HEK293 (cell line): ENCODE results near the gene SYNDIG1.

Experiments
- CTCF ChIP-seq: fragments of 450-650 bp; formaldehyde crosslinking; IDR thresholded peaks from 2 replicates; pipeline ENCODE4 v1.5.1; 2016; ENCODE audit warnings: missing biosample characterization, missing genetic modification characterization
- KLF16 ChIP-seq: fragments of 450-650 bp; formaldehyde crosslinking; IDR thresholded peaks from 2 replicates; pipeline ENCODE4 v1.5.1; 2017; ENCODE audit warnings: missing biosample characterization, missing genetic modification characterization
- TCF7L2 ChIP-seq: IDR thresholded peaks from 2 replicates; pipeline ENCODE4 v1.6.1; 2011; ENCODE audit warnings: low read depth, mild to moderate bottlenecking, inconsistent platforms, low read length, moderate library complexity, borderline replicate concordance
- ZBTB49 ChIP-seq: fragments of 450-650 bp; formaldehyde crosslinking; IDR thresholded peaks from 2 replicates; pipeline ENCODE4 v1.5.1; 2016; ENCODE audit warnings: missing biosample characterization, missing genetic modification characterization, low read depth
- ZNF10 ChIP-seq: fragments of 450-650 bp; formaldehyde crosslinking; IDR thresholded peaks from 2 replicates; pipeline ENCODE4 v1.5.1; 2017; ENCODE audit warnings: missing biosample characterization, missing genetic modification characterization
- ZNF2 ChIP-seq: fragments of 450-650 bp; formaldehyde crosslinking; IDR thresholded peaks from 2 replicates; pipeline ENCODE4 v1.5.1; 2016; ENCODE audit warnings: missing biosample characterization, missing genetic modification characterization
- ZNF211 ChIP-seq: fragments of 450-650 bp; formaldehyde crosslinking; IDR thresholded peaks from 2 replicates; pipeline ENCODE4 v1.5.1; 2016; ENCODE audit warnings: low read depth, missing biosample characterization, missing genetic modification characterization
- ZNF24 ChIP-seq: fragments of 450-650 bp; formaldehyde crosslinking; IDR thresholded peaks from 2 replicates; pipeline ENCODE4 v1.5.1; 2016; ENCODE audit warnings: missing biosample characterization, missing genetic modification characterization
- ZNF292 ChIP-seq: fragments of 450-650 bp; formaldehyde crosslinking; IDR thresholded peaks from 2 replicates; pipeline ENCODE4 v1.5.1; 2016; ENCODE audit warnings: low read depth, missing biosample characterization, missing genetic modification characterization, borderline replicate concordance
- ZNF391 ChIP-seq: fragments of 450-650 bp; formaldehyde crosslinking; IDR thresholded peaks from 2 replicates; pipeline ENCODE4 v1.5.1; 2016; ENCODE audit warnings: low read depth, missing biosample characterization, missing genetic modification characterization, borderline replicate concordance
- ZNF561 ChIP-seq: fragments of 450-650 bp; IDR thresholded peaks from 2 replicates; pipeline ENCODE4 v1.5.1; 2018; ENCODE audit warnings: missing biosample characterization, missing genetic modification characterization, borderline replicate concordance
- ZNF792 ChIP-seq: fragments of 450-650 bp; formaldehyde crosslinking; IDR thresholded peaks from 2 replicates; pipeline ENCODE4 v1.5.1; 2016; ENCODE audit warnings: missing biosample characterization, missing genetic modification characterization
- TF ChIP-seq, protein P1 (sequence below): fragments of 450-650 bp; IDR thresholded peaks from 2 replicates; pipeline ENCODE4 v1.5.1; 2018; ENCODE audit warnings: missing biosample characterization, mild to moderate bottlenecking, missing genetic modification characterization

GRCh38 chr20:24587384-24588046 lies 118.1 kb downstream of the SYNDIG1 start:
- TF ChIP-seq CTCF (tag by site-specific recombination) (no peak), ZNF2 (no peak), ZNF211 (tag by site-specific recombination) (no peak), ZNF24 (no peak), ZNF391 (tag by site-specific recombination) (no peak), KLF16 (tag by site-specific recombination) (no peak), ZNF561 (tag by site-specific recombination) (no peak), ZNF10 (no peak), TCF7L2 (no peak), ZBTB49 (no peak), ZNF292 (tag by site-specific recombination) (no peak), ZNF792 (tag by site-specific recombination) (no peak)
- TF ChIP-seq, protein P1, sequence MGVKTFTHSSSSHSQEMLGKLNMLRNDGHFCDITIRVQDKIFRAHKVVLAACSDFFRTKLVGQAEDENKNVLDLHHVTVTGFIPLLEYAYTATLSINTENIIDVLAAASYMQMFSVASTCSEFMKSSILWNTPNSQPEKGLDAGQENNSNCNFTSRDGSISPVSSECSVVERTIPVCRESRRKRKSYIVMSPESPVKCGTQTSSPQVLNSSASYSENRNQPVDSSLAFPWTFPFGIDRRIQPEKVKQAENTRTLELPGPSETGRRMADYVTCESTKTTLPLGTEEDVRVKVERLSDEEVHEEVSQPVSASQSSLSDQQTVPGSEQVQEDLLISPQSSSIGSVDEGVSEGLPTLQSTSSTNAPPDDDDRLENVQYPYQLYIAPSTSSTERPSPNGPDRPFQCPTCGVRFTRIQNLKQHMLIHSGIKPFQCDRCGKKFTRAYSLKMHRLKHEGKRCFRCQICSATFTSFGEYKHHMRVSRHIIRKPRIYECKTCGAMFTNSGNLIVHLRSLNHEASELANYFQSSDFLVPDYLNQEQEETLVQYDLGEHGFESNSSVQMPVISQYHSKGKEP (tag by site-specific recombination) = no peak
